PC-3 (cell line): Measurements from ENCODE around the gene CCDC183.

ENCODE experiments used
- CTCF ChIP-seq: fragments of 300-600 bp; sonication (generic); conservative IDR thresholded peaks from 2 replicates; pipeline ENCODE4 v1.5.1; 2017; ENCODE audit warnings: antibody characterized with exemption, low read depth, mild to moderate bottlenecking, low read length
- EZH2 ChIP-seq: fragments of 300-600 bp; sonication (generic); IDR thresholded peaks from one replicate; pipeline ENCODE4 v1.6.1; 2017; ENCODE audit warnings: antibody characterized with exemption, mild to moderate bottlenecking, low read length; ENCODE audit not compliant: unreplicated experiment

GRCh38 chr9:136808075-136808805 is 12.1 kb downstream of the CCDC183 start:
- TF ChIP-seq CTCF (no peak), EZH2 (no peak)
